CD4-positive, alpha-beta T cell (primary cell): ENCODE measurements around the gene RETREG1. TPM values are rescaled to one million over a fixed set of nuclear protein-coding genes. Genes with fewer than 3 reads are reported as not detected.

Experiments used
- ATAC-seq: fragments of 200-7000 bp; cut with Tn5 transposase; one replicate; pipeline ENCODE4 v1.10.0; 2022; ENCODE audit warnings: mild to moderate bottlenecking; ENCODE audit not compliant: poor library complexity
- CTCF ChIA-PET: fragments of 350-600 bp; sonication (Branson Sonifier 250); formaldehyde crosslinking; loops from one replicate; lab custom pipeline; 2021; ENCODE audit warnings: antibody characterized with exemption, inconsistent platforms; lab: Charles Lee
- POLR2A ChIA-PET: fragments of 350-600 bp; sonication (Branson Sonifier 250); formaldehyde crosslinking; loops from one replicate; lab custom pipeline; 2021; ENCODE audit warnings: antibody characterized with exemption, inconsistent platforms; lab: Charles Lee
- DNase-seq, 14 experiments: peaks; one replicate each; pipeline ENCODE4 v3.0.0-alpha.2; 2013 to 2020; ENCODE audit warnings: mixed read lengths in 2 of 14
- H3K27ac ChIP-seq, 2 donors: one replicate each; pipeline versions ENCODE4 v1.5.1 to v1.7.0; 2013; ENCODE audit warnings: low read length in 2 of 2, low read depth in 1 of 2, mild to moderate bottlenecking in 1 of 2
- H3K27me3 ChIP-seq, 2 experiments: 1 replicate in 1 of 2; 2 replicates in 1 of 2; pipeline versions ENCODE4 v1.6.1 to v1.7.0; 2013; ENCODE audit warnings: low read length in 2 of 2, control low read depth in 1 of 2, mild to moderate bottlenecking in 1 of 2, moderate library complexity in 1 of 2; ENCODE audit not compliant: insufficient read depth in 2 of 2, control insufficient read depth in 1 of 2
- H3K36me3 ChIP-seq: one replicate; pipeline ENCODE4 v1.6.1; 2013; ENCODE audit warnings: low read length, control low read depth; ENCODE audit not compliant: insufficient read depth
- H3K4me1 ChIP-seq: one replicate; pipeline ENCODE4 v1.6.1; 2013; ENCODE audit warnings: low read length, control low read depth; ENCODE audit not compliant: insufficient read depth
- H3K4me3 ChIP-seq: one replicate; pipeline ENCODE4 v1.5.1; 2013; ENCODE audit warnings: mild to moderate bottlenecking, low read length, moderate library complexity
- H3K9me3 ChIP-seq, 2 experiments: 1 replicate in 1 of 2; 2 replicates in 1 of 2; pipeline versions ENCODE4 v1.6.1 to v1.7.0; 2013; ENCODE audit warnings: low read length in 2 of 2, mild to moderate bottlenecking in 2 of 2, control low read depth in 1 of 2, moderate library complexity in 1 of 2; ENCODE audit not compliant: control insufficient read depth in 1 of 2, insufficient read depth in 1 of 2
- H3K27ac Mint-ChIP-seq: one replicate; pipeline ENCODE4 v1.8.0; 2020; ENCODE audit warnings: mixed read lengths
- H3K27me3 Mint-ChIP-seq: one replicate; pipeline ENCODE4 v1.8.0; 2021; ENCODE audit warnings: mixed read lengths
- H3K36me3 Mint-ChIP-seq: one replicate; pipeline ENCODE4 v1.8.0; 2021; ENCODE audit warnings: low read depth, mixed read lengths
- H3K4me1 Mint-ChIP-seq: one replicate; pipeline ENCODE4 v1.8.0; 2021; ENCODE audit warnings: low read depth, mixed read lengths
- H3K4me3 Mint-ChIP-seq: one replicate; pipeline ENCODE4 v1.8.0; 2020; ENCODE audit warnings: mild to moderate bottlenecking, mixed read lengths
- H3K9me3 Mint-ChIP-seq: one replicate; pipeline ENCODE4 v1.8.0; 2020; ENCODE audit warnings: mixed read lengths
- CTCF ChIP-seq: fragments of 200-600 bp; IDR thresholded peaks from one replicate; pipeline ENCODE4 v1.8.0; 2022; ENCODE audit warnings: antibody characterized with exemption, mild to moderate bottlenecking
- intact Hi-C, 2 experiments: fragments of 100-400 bp; cut with DNase I in 1 of 2; cut with micrococcal nuclease in 1 of 2; formaldehyde crosslinking; loops; one replicate each; pipeline versions ENCODE4 v1.15.1 to v1.9.0; 2023 to 2025; cut with DNase I, micrococcal nuclease
- total RNA-seq, 174 experiments: library from RNA in 2 of 174; stranded (reverse) in 2 of 174; gene quantifications; one replicate each; pipeline ENCODE4 v1.2.3 and lab custom pipeline; 2021 to 2026

Gene RETREG1
- total RNA-seq, 2 experiments from 2014 or later: 68.9 to 69.7 TPM

GRCh38 chr5:16548812-16549211, 68.0 kb downstream of the RETREG1 start:
- H3K36me3 ChIP-seq: no peaks in the 10 kb centered on the region
- no peaks in the 10 kb centered on the region for H3K27me3 ChIP-seq
- DNase-seq (no peak), ATAC-seq (no peak)
- peaks cover 7% of the 10 kb centered on the region for H3K4me1 ChIP-seq
- peaks cover 23% of the 10 kb centered on the region for H3K36me3 Mint-ChIP-seq
- TF ChIP-seq CTCF: no peak
- POLR2A ChIA-PET: no interaction called here
- H3K27ac Mint-ChIP-seq: no peak overlapping the region
- intact Hi-C loops: loop anchor here in 1 of 2 experiments (5.0 kb wide), 1 partner anchor 57 kb away; no protein-coding TSS in a partner anchor
- no peak overlapping the region for H3K4me3 ChIP-seq
- no peaks in the 10 kb centered on the region for H3K27me3 Mint-ChIP-seq
- H3K4me1 Mint-ChIP-seq: peaks cover 69% of the 10 kb centered on the region
- no peak overlapping the region for H3K4me3 Mint-ChIP-seq
- CTCF ChIA-PET: no interaction called here
- H3K27ac ChIP-seq: no peak overlapping the region
- H3K9me3 Mint-ChIP-seq: no peaks in the 10 kb centered on the region
- H3K9me3 ChIP-seq: no peaks in the 10 kb centered on the region

DNA sequence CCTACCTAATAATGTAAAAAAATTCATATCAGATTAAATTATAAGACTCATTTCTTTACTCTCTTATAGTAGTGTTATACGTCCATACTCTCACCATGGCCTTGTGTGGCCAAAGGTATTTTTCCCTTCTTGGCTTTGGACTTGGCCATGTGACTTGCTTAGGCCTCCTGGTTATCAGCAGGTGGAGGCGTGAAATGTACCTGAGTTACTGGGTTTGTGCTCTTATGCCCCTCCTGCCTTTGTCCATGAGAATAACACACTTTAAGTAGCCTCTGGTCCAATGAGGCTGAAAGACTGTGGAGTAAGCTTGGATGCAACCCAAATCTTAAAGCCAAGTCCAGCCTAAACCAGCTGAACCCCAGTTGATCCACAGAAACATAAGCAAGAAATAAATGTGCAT, 68.7 kb downstream of the RETREG1 start:
- no peaks in the 10 kb centered on the region for H3K9me3 Mint-ChIP-seq
- Histone ChIP-seq H3K9me3 (no peaks in the 10 kb centered on the region), H3K27me3 (no peaks in the 10 kb centered on the region), H3K27ac (no peak overlapping the region), H3K4me1 (peaks cover 9% of the 10 kb centered on the region), H3K36me3 (no peaks in the 10 kb centered on the region), H3K4me3 (no peak overlapping the region)
- no peak for TF ChIP-seq CTCF
- H3K36me3 Mint-ChIP-seq: peaks cover 23% of the 10 kb centered on the region
- ChIA-PET POLR2A (no interaction called here), CTCF (interaction anchor here (1.1 kb wide), 1 partner anchor 13 kb away, joined by 3 read pairs; no protein-coding TSS in a partner anchor)
- intact Hi-C loops: loop anchor here in 1 of 2 experiments (5.0 kb wide), 1 partner anchor 56 kb away; no protein-coding TSS in a partner anchor
- ATAC-seq (no peak), DNase-seq (no peak)
- H3K4me1 Mint-ChIP-seq: peaks cover 74% of the 10 kb centered on the region
- H3K27ac Mint-ChIP-seq: no peak overlapping the region
- H3K27me3 Mint-ChIP-seq: no peaks in the 10 kb centered on the region
- no peak overlapping the region for H3K4me3 Mint-ChIP-seq

- Histone ChIP-seq H3K27me3 (no peaks in the 10 kb centered on the region), H3K4me1 (peaks cover 10% of the 10 kb centered on the region), H3K36me3 (no peaks in the 10 kb centered on the region), H3K9me3 (no peaks in the 10 kb centered on the region), H3K27ac (no peak overlapping the region), H3K4me3 (no peak overlapping the region)
- no peak overlapping the region for H3K4me3 Mint-ChIP-seq
- ATAC-seq (no peak), DNase-seq (no peak)
- H3K27me3 Mint-ChIP-seq: no peaks in the 10 kb centered on the region
- intact Hi-C loops: loop anchor here in 1 of 2 experiments (5.0 kb wide), 1 partner anchor 55 kb away; no protein-coding TSS in a partner anchor
- CTCF ChIA-PET: interaction anchor here (1.1 kb wide), 1 partner anchor 12 kb away, joined by 3 read pairs; no protein-coding TSS in a partner anchor
- no peak overlapping the region for H3K27ac Mint-ChIP-seq
- POLR2A ChIA-PET: no interaction called here
- H3K4me1 Mint-ChIP-seq: peaks cover 74% of the 10 kb centered on the region
- no peaks in the 10 kb centered on the region for H3K9me3 Mint-ChIP-seq
- no peak for TF ChIP-seq CTCF
- H3K36me3 Mint-ChIP-seq: peaks cover 22% of the 10 kb centered on the region
Measured at GRCh38 chr5:16547200-16547842, 69.5 kb downstream of the RETREG1 start.
